Measurements from ENCODE around the gene PCNA. TPM values are rescaled to one million over a fixed set of nuclear protein-coding genes. Genes with fewer than 3 reads are reported as not detected.

PCNA gene
- total and polyA plus RNA-seq, 2 of the 4 experiments (the other 2 are of a cell fraction) = 155 to 213 TPM

DNA sequence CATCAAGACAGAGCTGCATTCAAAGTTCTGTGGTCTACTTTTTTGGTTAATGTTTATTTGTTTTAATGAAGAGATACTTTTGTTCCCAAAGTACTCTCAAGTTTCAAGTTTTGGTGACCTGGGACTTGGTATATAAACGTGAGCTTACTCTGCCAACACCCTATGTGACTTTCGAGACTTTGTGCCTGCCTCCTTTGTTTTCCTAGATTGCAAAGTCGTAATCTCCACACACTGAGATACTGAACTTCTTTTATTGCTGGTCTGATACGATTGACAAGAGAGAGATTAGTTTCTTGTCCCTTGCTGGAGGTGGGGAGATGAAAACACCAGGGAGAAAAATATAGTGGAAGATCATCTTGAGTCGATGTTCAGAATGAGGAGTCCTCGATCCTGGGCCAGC lies 27.9 kb downstream of the PCNA start:
- H2BK120ac ChIP-seq (ENCODE audit: low read depth, low read length) = no peak overlapping the region
- DNase-seq (no peak), ATAC-seq (ENCODE audit: low read depth) (no peak)
- no peak overlapping the region for H4K5ac ChIP-seq (ENCODE audit: low read depth, low read length)
- BruUV-seq (replicated peaks) = no TSS peak
- no peak overlapping the region for H3K14ac ChIP-seq (replicated peaks; ENCODE audit: low read depth, low read length)
- H3K27me3 ChIP-seq (ENCODE audit: control insufficient read depth, insufficient read depth, low read length) = no peaks in the 10 kb centered on the region
- WGBS, 2 experiments (ENCODE audit: extremely low coverage in 2 of 2, insufficient read length in 1 of 2) = 100% methylated on average over 2 of the region's 6 CpGs; no CpG with 5 or more reads in 1 of the 2 experiments
- H2BK5ac ChIP-seq (ENCODE audit: low read depth, low read length, poor library complexity, severe bottlenecking) = no peak overlapping the region
- H4K8ac ChIP-seq (ENCODE audit: low read depth in 2 of 2, low read length in 2 of 2) = no peak overlapping the region
- intact Hi-C loops (cut with micrococcal nuclease) = no loop called here
- dilution Hi-C loops (cut with HindIII; ENCODE audit: low sequenced_read_pairs, unreplicated experiment) = no loop called here
- in situ Hi-C loops (cut with MboI; ENCODE audit: low sequenced_read_pairs) = no loop called here
- H3K4me1 ChIP-seq (ENCODE audit: control insufficient read depth, insufficient read depth, low read length) = no peaks in the 10 kb centered on the region
- no peaks in the 10 kb centered on the region for H3K79me1 ChIP-seq (ENCODE audit: low read depth in 1 of 2, low read length in 2 of 2)
- H3K27ac ChIP-seq (ENCODE audit: insufficient read depth, low read length) = no peak overlapping the region
- no peak overlapping the region for H4K91ac ChIP-seq (ENCODE audit: insufficient read depth, low read depth, low read length)
- POLR2A ChIA-PET (ENCODE audit: unreplicated experiment) = no interaction called here
- H3K4me3 ChIP-seq (ENCODE audit: insufficient read depth, low read depth, low read length) = no peak overlapping the region
- peaks cover 2% of the 10 kb centered on the region; the same call in 1 of the 2 replicates for H3K9me1 ChIP-seq (ENCODE audit: insufficient read depth, low read length)
- H4K20me1 ChIP-seq (ENCODE audit: insufficient read depth, low read length) = no peaks in the 10 kb centered on the region
- H2AFZ ChIP-seq (replicated peaks; ENCODE audit: low read length, poor library complexity) = no peak overlapping the region
- no peak overlapping the region for H3K4ac ChIP-seq (ENCODE audit: low read depth, low read length)
- H3K56ac ChIP-seq (ENCODE audit: extremely low read depth, insufficient read depth, low read length) = no peak overlapping the region
- H3K9me3 ChIP-seq (ENCODE audit: control insufficient read depth, insufficient read depth, low read length) = no peaks in the 10 kb centered on the region
- H3K9ac ChIP-seq (ENCODE audit: low read depth, low read length) = no peak overlapping the region
- TF ChIP-seq, protein P1, sequence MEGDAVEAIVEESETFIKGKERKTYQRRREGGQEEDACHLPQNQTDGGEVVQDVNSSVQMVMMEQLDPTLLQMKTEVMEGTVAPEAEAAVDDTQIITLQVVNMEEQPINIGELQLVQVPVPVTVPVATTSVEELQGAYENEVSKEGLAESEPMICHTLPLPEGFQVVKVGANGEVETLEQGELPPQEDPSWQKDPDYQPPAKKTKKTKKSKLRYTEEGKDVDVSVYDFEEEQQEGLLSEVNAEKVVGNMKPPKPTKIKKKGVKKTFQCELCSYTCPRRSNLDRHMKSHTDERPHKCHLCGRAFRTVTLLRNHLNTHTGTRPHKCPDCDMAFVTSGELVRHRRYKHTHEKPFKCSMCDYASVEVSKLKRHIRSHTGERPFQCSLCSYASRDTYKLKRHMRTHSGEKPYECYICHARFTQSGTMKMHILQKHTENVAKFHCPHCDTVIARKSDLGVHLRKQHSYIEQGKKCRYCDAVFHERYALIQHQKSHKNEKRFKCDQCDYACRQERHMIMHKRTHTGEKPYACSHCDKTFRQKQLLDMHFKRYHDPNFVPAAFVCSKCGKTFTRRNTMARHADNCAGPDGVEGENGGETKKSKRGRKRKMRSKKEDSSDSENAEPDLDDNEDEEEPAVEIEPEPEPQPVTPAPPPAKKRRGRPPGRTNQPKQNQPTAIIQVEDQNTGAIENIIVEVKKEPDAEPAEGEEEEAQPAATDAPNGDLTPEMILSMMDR (conservative IDR thresholded peaks at IDR 0.05; ENCODE audit: low read depth, low read length) = no peak
- TF ChIP-seq POLR2A (IDR thresholded peaks at IDR 0.05; ENCODE audit: low read depth, low read length) = no peak
- TF ChIP-seq MAZ (IDR thresholded peaks at IDR 0.05; ENCODE audit: borderline replicate concordance, low read depth, low read length) = no peak
- no peak overlapping the region for H2BK15ac ChIP-seq (ENCODE audit: low read depth, low read length)
- H3K18ac ChIP-seq (ENCODE audit: low read depth, low read length) = no peak overlapping the region
- CTCF ChIA-PET = interaction anchor here (0.7 kb wide), 1 partner anchor 14 kb away, joined by 3 read pairs; no protein-coding TSS in a partner anchor
- no peak overlapping the region for H2AK9ac ChIP-seq (replicated peaks; ENCODE audit: low read depth, low read length, poor library complexity)
- H3K4me2 ChIP-seq (ENCODE audit: low read depth, low read length) = no peak overlapping the region
- H2AK5ac ChIP-seq (ENCODE audit: low read depth, low read length) = no peak overlapping the region
- H3K36me3 ChIP-seq (ENCODE audit: control insufficient read depth, insufficient read depth, low read length) = peaks cover 12% of the 10 kb centered on the region
- no peak overlapping the region for H3K23ac ChIP-seq (ENCODE audit: low read depth, low read length)
- no peak overlapping the region for H2BK20ac ChIP-seq (ENCODE audit: low read depth, low read length)
